Activated B cell treated with CpG ODN at 0.5 μM for 24 hours (primary cell): ENCODE data around the gene DBN1. TPM values are rescaled to one million over a fixed set of nuclear protein-coding genes. Genes with fewer than 3 reads are reported as not detected.

Experiments used
- ATAC-seq: fragments of 200-7000 bp; cut with Tn5 transposase; one replicate; pipeline ENCODE4 v1.10.0; 2021; ENCODE audit warnings: low read depth, mild to moderate bottlenecking, moderate library complexity
- CTCF ChIA-PET: fragments of 350-600 bp; sonication (Branson Sonifier 250); formaldehyde crosslinking; loops from one replicate; lab custom pipeline; 2021; ENCODE audit warnings: antibody characterized with exemption; lab: Charles Lee
- POLR2A ChIA-PET: fragments of 350-600 bp; sonication (Branson Sonifier 250); formaldehyde crosslinking; loops from one replicate; lab custom pipeline; 2021; ENCODE audit warnings: antibody characterized with exemption; lab: Charles Lee
- DNase-seq: peaks from one replicate; pipeline ENCODE4 v3.0.0; 2022
- H3K27ac Mint-ChIP-seq: one replicate; pipeline ENCODE4 v1.8.0; 2020; ENCODE audit warnings: mixed read lengths
- H3K27me3 Mint-ChIP-seq: one replicate; pipeline ENCODE4 v1.8.0; 2021; ENCODE audit warnings: mixed read lengths
- H3K36me3 Mint-ChIP-seq: one replicate; pipeline ENCODE4 v1.8.0; 2021; ENCODE audit warnings: low read depth, mixed read lengths
- H3K4me1 Mint-ChIP-seq: one replicate; pipeline ENCODE4 v1.8.0; 2021; ENCODE audit warnings: mixed read lengths
- H3K4me3 Mint-ChIP-seq: one replicate; pipeline ENCODE4 v1.8.0; 2020; ENCODE audit warnings: mild to moderate bottlenecking, mixed read lengths
- H3K9me3 Mint-ChIP-seq: one replicate; pipeline ENCODE4 v1.8.0; 2020; ENCODE audit warnings: mixed read lengths
- CTCF ChIP-seq: fragments of 200-600 bp; IDR thresholded peaks from one replicate; pipeline ENCODE4 v1.8.0; 2022; ENCODE audit warnings: antibody characterized with exemption, mild to moderate bottlenecking
- intact Hi-C: fragments of 100-400 bp; cut with micrococcal nuclease; formaldehyde crosslinking; loops from one replicate; pipeline ENCODE4 v1.15.1; 2024
- total RNA-seq: library from RNA; stranded (reverse); gene quantifications from 2 replicates; pipeline ENCODE4 v1.2.3, GENCODE V29; 2022

Gene DBN1
- total RNA-seq, 1 donor from 2014 or later, result 3.9 TPM

GRCh38 chr5:177478711-177479646, 5.5 kb upstream of the DBN1 start:
- peak overlapping the region; percentile 59 for H3K4me3 Mint-ChIP-seq
- POLR2A ChIA-PET, result interaction anchor here (1.1 to 2.1 kb wide), 5 partner anchors 14 to 47 kb away, joined by 3 to 7 read pairs (median 5); partner anchors contain the start of gene DOK3
- no peak for DNase-seq
- no peaks in the 10 kb centered on the region for H3K36me3 Mint-ChIP-seq
- H3K9me3 Mint-ChIP-seq, result no peaks in the 10 kb centered on the region
- ATAC-seq, result peak; percentile 73
- CTCF ChIA-PET, result interaction anchor here (2.6 kb wide), 1 partner anchor 23 kb away, joined by 10 read pairs; no protein-coding TSS in a partner anchor
- H3K27me3 Mint-ChIP-seq, result peaks cover 3% of the 10 kb centered on the region
- no peak for TF ChIP-seq CTCF
- intact Hi-C loops, result loop anchor here (2.0 kb wide), 1 partner anchor 18 kb away; the partner anchor contains the start of gene PDLIM7
- H3K27ac Mint-ChIP-seq, result peak overlapping the region; percentile 88
- peaks cover 33% of the 10 kb centered on the region for H3K4me1 Mint-ChIP-seq

DNA sequence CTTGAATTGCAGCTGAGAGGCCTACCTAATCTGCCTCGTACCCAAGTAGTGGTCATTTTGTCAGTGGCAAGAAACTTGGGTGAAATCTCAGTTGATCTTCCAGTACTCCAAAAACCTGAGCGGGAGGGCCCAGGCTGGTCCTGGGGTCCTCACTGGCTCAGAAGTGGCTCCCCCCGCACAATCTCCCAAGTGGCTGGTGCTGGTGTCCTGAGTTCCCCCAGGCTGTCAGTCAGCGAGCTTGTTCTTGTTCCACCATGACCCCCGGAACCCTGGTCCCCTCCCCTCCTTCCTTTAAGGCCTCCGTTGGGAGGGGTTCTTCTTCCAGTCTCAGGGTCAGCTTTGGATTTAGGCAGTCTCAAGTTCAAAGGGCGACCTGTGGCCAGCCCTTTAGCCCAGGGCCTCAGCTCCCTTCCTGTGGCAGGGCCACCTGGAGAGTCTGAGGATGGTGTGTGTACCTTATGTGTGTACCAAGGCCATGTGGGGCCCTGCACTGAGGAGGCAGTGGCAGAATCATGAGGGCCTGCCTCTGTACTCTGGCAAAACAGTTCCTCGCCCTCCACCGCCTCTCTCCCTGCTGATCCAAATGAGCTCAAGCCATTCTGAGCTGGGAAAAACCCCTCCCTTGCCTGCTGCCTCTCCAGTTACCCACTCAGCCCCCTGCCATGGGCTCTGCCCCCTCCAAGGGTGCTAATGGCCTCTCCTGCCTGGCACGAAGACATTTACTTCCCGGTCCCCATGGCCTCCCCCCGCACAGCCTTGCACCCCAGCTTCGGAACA, 4.5 kb upstream of the DBN1 start:
- Mint-ChIP-seq H3K4me1 (peaks cover 36% of the 10 kb centered on the region), H3K36me3 (no peaks in the 10 kb centered on the region), H3K9me3 (no peaks in the 10 kb centered on the region), H3K4me3 (no peak overlapping the region), H3K27ac (peak overlapping the region; percentile 18), H3K27me3 (peaks cover 4% of the 10 kb centered on the region)
- no peak for TF ChIP-seq CTCF
- intact Hi-C loops, result loop anchor here (2.0 kb wide), 1 partner anchor 19 kb away; the partner anchor contains the start of gene PDLIM7
- ATAC-seq (no peak), DNase-seq (no peak)
- ChIA-PET POLR2A (interaction anchor here (1.1 to 2.1 kb wide), 4 partner anchors 15 to 31 kb away, joined by 3 to 7 read pairs (median 6); partner anchors contain the start of gene DOK3), CTCF (interaction anchor here (0.8 to 2.6 kb wide), 2 partner anchors 22 to 24 kb away, joined by 3 to 10 read pairs; no protein-coding TSS in a partner anchor)

DNA sequence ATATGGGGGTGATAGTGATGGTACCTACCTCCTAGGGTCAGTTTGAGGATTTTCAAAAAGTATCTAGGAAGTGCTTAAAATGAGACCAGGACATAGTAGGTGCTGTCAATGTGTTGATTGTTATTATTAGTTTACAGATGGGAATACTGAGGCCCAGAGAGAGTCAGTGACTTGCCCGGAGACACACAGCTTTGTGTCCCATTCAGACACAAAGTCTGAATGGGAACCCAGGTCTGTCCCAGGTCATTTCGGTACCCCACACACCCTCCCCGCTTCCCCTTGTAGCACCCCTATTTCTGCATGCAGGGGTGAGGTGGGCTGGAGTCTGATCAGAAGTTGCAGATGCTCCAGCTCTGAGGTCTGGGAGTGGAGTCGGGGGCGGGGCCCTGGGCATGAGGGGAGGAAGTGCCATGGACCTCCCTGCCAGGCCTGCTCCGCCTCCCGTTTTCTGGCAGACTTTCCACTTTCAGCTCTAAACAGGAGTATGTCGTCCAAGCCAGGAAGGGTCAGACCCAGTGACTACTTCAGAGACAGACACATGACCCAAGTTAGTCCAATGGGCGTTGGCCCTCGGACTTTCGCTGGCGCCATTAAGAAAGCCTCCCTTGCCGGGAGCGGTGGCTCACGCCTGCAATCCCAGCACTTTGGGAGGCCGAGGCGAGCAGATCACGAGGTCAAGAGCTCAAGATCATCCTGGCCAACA, 3.2 kb upstream of the DBN1 start:
- ATAC-seq (no peak), DNase-seq (no peak)
- no peak overlapping the region for H3K4me3 Mint-ChIP-seq
- ChIA-PET CTCF (interaction anchor here (0.8 kb wide), 1 partner anchor 21 kb away, joined by 3 read pairs; no protein-coding TSS in a partner anchor), POLR2A (no interaction called here)
- no peak overlapping the region for H3K27ac Mint-ChIP-seq
- intact Hi-C loops, result no loop called here
- H3K36me3 Mint-ChIP-seq, result no peaks in the 10 kb centered on the region
- peaks cover 4% of the 10 kb centered on the region for H3K27me3 Mint-ChIP-seq
- H3K4me1 Mint-ChIP-seq, result peaks cover 36% of the 10 kb centered on the region
- H3K9me3 Mint-ChIP-seq, result no peaks in the 10 kb centered on the region
- no peak for TF ChIP-seq CTCF

GRCh38 chr5:177475563-177476427, 2.4 kb upstream of the DBN1 start:
- Mint-ChIP-seq H3K27me3 (peaks cover 4% of the 10 kb centered on the region), H3K27ac (peak overlapping the region; percentile 15), H3K4me1 (peaks cover 36% of the 10 kb centered on the region), H3K4me3 (peak overlapping the region; percentile 24), H3K36me3 (no peaks in the 10 kb centered on the region), H3K9me3 (no peaks in the 10 kb centered on the region)
- TF ChIP-seq CTCF, result no peak
- DNase-seq, result no peak
- ATAC-seq, result no peak
- ChIA-PET CTCF (no interaction called here), POLR2A (no interaction called here)
- intact Hi-C loops, result no loop called here
